GM21515 (cell line): ENCODE data around the gene TTC24.
A peak's percentile ranks its signal among the peaks of the same experiment; 100 is the strongest.
"Not testable (repeated sequence)": the region's sequence is repeated elsewhere in the genome, so short reads cannot be mapped to it uniquely, and the experiment has no call there.

Experiments used
- ATAC-seq: cut with Tn5 transposase; IDR thresholded peaks from one replicate; pipeline ENCODE4 v1.9.1; 2021; ENCODE audit not compliant: unreplicated experiment

Gene TTC24

GRCh38 chr1:156602557-156602993 is 23.1 kb downstream of the TTC24 start:
- ATAC-seq, result no peak

DNA sequence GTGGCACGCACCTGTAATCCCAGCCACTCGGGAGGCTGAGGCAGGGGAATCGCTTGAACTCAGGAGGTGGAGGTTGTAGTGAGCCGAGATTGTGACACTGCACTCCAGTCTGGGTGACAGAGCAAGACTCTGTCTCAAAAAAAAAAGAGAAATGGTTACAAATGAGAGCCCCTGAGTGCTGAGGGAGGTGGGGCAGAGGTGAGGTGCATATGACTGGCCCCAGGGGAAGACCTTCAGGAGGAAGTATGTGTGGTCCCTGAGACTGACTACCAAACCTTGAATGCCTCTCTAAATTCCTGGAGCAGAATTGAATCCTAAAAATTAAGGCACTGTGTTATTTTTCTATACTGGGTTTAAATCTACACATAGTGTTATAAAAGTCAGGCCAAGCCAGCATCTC is 27.8 kb downstream of the TTC24 start:
- ATAC-seq, result not testable (repeated sequence)

- ATAC-seq, result peak; percentile 81
Observed at GRCh38 chr1:156608036-156608674, 28.6 kb downstream of the TTC24 start.

- ATAC-seq, result no peak
Observed at GRCh38 chr1:156608981-156609380, 29.5 kb downstream of the TTC24 start.

DNA sequence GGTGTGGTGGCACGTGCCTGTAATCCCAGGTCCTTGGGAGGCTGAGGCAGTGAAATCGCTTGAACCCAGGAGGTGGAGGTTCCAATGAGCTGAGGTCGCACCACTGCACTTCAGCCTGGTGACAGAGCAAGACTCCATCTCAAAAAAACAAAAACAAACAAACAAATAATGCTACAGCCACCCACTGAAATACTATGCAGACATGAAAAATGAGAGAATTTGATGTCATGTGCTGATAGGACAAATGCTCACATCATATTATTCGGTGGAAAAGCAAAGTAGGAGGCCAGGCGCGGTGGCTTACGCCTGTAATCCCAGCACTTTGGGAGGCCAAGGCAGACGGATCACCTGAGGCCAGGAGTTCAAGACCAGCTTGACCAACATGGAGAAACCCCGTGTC is 30.5 kb downstream of the TTC24 start:
- not testable (repeated sequence) for ATAC-seq

DNA sequence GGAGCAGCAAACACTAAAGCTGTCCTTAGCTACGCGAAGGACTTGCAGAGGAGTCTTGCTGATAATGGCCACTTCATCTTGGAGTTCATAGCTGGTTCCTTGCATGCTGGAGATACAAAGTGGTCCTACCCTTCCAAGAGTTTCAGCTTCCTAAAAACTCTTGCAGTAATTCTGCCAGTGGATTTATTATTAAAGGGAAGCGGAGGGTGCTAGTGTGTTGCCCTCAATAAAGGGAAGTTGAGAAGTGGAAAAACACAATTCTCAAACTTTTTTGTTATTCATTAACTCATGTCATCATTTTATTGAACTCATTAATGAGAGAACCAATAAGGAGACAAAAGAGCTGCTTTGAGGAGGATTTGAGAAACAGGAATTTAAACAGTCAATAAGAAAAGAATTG is 33.1 kb downstream of the TTC24 start:
- ATAC-seq, result no peak

- no peak for ATAC-seq
Observed at GRCh38 chr1:156615946-156616345, 36.4 kb downstream of the TTC24 start.

GRCh38 chr1:156616463-156616862 is 36.9 kb downstream of the TTC24 start:
- no peak for ATAC-seq

DNA sequence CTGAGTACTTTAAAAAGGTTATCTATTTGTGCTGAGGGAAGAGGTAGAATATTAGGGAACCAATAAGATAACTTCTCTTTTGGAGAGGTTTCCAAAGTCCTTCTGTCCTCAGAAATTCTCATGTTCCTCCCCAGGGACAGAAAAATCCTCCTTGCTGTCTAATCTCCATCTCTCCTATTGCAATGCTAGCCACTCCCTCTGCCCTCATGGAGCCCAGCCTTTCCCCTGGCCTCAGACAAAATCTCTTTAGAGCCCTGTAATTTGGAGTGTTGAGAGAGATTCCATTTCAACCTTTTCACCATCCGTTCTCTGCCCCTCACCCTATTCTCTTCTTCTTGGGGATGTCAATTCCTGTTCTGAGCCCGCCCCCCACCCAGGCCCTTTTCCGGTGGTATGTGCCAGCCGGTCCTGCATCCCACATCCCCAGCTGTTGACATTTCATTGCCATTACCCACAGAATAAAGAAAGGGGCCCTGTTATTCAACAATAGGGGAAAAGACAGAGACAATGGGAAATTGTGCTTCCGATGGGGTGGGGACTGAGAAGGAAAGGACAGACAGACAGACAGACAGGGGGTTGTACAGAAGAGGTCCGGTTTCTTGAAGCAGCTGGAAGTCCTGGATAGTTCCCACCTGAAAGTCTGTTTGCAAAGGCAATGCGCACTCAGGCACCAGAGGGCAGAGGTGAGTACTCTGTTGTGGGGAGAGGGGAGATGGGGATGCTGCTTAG is 39.5 kb downstream of the TTC24 start, which contains the start of gene HAPLN2:
Gene HAPLN2 (plus strand): TSS at position 563 of the 729 bp plus-strand sequence. CDS start 4,076 bp downstream, outside the sequence.
- ATAC-seq, result no peak

DNA sequence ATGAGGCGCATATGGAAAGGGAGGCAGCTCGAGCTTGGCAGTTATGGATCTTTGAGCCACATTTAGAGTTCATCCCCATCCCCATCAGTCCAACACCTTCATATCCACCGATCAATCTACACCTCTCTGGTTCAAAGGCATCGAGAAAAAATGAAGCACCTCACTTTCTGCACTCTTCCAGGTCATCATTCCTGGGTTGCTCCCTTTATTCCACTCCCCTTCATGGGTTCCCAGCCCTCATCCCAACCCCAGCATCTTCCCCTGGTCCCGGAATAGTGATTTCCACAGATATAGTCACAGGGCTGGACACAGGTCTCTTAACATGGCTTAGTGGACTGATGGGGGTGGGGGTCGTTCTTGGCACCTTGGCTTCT is 40.0 kb downstream of the TTC24 start:
- ATAC-seq, result no peak

- no peak for ATAC-seq
Observed at GRCh38 chr1:156622581-156623297, 43.2 kb downstream of the TTC24 start.

DNA sequence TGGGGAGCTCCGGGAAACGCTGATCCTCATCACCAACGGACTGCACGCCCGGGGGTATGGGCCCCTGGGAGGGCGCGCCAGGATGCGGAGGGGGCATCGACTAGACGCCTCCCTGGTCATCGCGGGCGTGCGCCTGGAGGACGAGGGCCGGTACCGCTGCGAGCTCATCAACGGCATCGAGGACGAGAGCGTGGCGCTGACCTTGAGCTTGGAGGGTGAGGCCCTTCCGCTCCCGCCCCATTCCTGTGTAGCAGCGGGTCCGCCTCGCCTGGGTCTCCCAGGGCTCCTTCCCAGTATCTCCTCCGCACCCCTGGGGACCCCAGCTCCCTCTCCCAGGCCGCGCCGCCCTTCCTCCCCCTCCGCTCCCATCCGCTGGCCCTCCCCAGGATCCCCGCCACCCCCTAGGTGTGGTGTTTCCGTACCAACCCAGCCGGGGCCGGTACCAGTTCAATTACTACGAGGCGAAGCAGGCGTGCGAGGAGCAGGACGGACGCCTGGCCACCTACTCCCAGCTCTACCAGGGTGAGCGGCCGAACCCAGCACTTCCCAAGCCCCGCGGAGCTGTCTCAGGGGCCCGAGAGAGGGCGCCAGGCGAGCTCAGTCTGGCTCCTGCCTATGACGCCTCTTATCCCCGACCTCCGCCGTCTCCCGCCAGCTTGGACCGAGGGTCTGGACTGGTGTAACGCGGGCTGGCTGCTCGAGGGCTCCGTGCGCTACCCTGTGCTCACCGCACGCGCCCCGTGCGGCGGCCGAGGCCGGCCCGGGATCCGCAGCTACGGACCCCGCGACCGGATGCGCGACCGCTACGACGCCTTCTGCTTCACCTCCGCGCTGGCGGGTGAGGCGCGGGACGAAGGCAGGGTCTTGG is 44.7 kb downstream of the TTC24 start:
- no peak for ATAC-seq

- no peak for ATAC-seq
Observed at GRCh38 chr1:156624814-156625435, 45.4 kb downstream of the TTC24 start.

GRCh38 chr1:156625436-156626078 is 46.0 kb downstream of the TTC24 start:
- ATAC-seq, result no peak

DNA sequence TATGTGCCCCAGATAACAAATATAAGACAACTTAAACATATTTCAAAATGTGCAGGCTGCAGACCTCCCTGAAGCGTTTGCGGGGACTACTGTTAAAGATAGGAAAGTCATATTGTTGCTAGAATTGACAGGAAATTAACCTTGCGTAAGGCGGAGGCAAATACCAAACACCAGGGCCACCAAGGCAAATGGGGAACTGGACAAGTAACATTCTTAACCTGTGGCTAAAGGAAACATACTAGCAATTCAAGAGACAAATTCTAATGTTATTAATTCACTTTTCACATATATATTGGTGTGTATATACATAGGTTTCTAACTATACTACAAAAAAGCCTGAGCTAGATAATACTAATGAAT is 46.5 kb downstream of the TTC24 start:
- ATAC-seq, result no peak

DNA sequence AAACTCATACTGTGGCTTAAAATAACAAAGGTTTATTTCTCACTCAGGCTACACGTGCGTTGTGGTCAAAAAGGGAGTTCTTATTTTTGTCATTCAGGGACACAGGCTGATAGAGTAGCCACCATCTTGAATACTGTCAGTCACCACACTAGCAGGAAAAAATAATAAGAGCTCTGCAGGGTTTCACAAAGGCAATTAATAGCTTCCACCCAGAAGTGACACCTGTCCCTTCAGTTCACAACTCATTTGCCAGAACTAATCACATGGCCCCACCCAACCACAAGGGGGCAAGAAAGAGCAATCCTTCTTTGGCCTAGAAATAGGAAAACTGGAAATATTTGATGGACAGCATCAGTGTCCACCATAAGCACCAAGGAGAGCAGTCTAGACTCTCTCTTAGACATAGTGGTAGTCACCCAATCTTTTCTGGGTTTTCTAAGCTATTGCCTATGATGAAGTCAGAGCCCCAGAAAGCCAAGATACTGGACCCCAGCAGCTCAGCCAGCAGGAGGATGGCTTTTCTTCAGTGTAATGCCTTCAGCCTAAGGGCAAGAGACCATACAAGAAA is 47.9 kb downstream of the TTC24 start:
- ATAC-seq, result no peak

- ATAC-seq, result no peak
Observed at GRCh38 chr1:156629823-156630449, 50.4 kb downstream of the TTC24 start.

- ATAC-seq, result not testable (repeated sequence)
Observed at GRCh38 chr1:156631152-156631551, 51.6 kb downstream of the TTC24 start.

GRCh38 chr1:156632355-156632754 is 52.8 kb downstream of the TTC24 start:
- ATAC-seq, result no peak
